AG20443 (cell line): ENCODE results near the gene SLC12A7.

Experiments
- DNase-seq: peaks from one replicate; pipeline ENCODE4 v3.0.0; 2012; ENCODE audit warnings: low spot score, mixed read lengths

Gene SLC12A7

DNA sequence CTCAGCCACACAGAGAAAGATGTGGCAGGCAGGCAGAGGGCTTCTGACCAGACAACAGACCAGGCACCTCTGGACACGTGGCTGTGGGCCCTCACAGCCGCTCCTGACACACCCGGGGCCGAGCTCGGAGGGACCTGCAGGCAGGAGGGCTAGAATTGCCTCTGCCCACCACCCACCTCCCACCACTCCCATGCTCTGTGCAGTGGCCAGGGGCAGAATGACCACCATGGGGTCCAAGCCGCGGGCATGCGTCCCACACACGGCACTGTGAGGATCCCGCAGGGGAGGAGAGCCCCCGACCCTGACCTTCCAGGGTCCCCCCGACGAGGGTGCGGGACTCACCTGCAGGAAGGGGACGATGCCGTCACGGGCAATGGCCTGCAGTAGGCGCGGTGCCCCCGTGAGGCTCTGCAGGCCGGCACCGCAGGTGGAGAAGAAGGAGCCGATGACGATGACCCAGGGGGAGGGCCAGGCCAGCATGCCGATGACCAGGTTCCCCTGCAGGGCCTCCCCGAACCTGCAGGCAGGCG is 34.3 kb downstream of the SLC12A7 start:
- no peak for DNase-seq

DNA sequence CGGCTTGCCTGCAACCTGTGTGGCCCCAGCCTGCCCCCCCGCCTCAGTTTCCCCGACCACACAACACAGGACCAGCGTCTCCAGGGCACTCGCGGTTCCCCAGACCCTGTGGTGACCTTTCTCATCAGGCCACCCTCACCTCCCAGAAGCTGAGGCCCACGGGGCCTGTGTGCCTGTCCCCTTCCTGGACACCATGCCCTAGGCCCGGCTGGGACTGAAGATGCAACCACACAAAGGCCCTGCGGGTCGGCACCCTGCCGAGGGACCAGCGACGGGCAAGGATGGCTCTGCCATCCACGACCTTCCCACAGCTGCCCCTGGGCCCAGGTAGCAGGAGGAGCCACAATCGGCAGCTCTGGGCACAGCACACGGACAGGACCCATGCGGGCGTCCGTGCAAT is 34.8 kb downstream of the SLC12A7 start:
- no peak for DNase-seq

GRCh38 chr5:1076406-1076805 is 35.5 kb downstream of the SLC12A7 start:
- no peak for DNase-seq

GRCh38 chr5:1075931-1076330 is 35.9 kb downstream of the SLC12A7 start:
- DNase-seq: no peak

DNA sequence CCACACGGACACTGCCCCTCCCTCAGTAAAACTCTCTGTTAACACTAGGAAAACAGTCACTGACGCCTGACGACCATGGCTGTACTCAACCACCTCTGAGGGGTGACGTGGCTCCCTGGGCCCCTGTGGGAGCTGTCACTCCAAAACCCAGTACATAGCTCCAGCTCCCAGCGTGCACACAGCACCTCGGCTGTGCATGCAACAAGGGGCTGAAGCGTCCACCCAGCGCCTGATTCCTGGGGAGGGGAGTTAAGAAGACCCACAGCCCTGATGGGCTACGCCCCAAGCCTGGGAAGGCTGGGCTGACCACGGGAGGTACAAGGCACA is 36.3 kb downstream of the SLC12A7 start:
- DNase-seq: no peak

- no peak for DNase-seq
Observed at GRCh38 chr5:1074816-1075554, 36.9 kb downstream of the SLC12A7 start.

GRCh38 chr5:1074226-1074625 is 37.6 kb downstream of the SLC12A7 start:
- DNase-seq: no peak

DNA sequence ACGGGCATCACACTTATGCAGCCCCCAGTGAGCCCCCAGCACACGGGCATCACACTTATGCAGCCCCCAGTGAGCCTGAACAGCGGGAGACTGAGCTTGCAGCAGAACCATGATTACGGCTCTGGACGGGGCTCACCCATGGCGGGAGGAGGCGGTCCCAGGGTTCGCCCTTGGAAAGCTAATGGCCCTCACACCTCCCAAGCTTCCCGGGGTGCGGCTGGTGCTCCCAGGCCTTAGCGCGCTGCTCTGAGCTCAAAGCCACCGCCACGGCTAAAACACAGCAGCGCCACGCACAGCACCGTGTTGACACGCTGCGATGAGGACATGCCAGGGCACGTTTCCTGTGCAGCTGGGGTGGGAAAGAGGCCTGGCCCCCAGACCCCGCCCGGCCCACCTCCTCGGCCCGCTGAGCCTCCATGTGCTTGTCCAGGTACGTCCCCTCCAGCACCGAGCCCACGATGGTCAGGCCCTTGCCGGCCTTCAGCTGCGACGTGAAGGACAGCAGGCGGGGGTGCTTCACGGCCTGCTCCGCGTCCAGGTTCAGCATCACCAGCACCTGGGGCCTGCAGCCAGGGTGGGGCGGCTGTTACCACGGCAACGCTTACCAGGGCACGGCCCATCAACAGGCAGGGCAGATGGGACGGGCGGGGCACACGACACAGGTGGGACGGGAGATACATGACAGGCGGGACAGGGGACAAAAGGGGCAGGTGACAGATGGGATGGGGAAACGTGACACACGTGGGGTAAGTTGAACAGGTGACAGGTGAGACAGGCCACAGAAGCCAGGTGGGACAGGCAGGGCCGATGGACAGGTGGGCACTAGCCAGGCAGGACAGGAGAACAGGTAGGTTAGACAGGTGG is 38.4 kb downstream of the SLC12A7 start:
- no peak for DNase-seq

DNA sequence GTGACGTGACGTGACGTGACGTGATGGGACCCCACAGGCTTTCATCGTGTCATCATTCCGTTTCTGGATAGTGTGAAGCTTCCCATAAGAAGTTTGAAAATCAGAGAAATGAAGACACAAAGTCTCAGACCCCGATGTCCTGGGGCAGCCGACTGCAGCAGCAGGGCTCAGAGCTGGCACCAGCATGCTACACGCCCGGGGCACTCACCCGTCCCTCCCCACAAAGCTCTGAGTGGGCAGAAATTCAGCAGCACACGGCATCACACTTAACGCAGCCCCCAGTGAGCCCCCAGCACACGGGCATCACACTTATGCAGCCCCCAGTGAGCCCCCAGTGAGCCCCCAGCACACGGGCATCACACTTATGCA is 42.2 kb downstream of the SLC12A7 start:
- no peak for DNase-seq

DNA sequence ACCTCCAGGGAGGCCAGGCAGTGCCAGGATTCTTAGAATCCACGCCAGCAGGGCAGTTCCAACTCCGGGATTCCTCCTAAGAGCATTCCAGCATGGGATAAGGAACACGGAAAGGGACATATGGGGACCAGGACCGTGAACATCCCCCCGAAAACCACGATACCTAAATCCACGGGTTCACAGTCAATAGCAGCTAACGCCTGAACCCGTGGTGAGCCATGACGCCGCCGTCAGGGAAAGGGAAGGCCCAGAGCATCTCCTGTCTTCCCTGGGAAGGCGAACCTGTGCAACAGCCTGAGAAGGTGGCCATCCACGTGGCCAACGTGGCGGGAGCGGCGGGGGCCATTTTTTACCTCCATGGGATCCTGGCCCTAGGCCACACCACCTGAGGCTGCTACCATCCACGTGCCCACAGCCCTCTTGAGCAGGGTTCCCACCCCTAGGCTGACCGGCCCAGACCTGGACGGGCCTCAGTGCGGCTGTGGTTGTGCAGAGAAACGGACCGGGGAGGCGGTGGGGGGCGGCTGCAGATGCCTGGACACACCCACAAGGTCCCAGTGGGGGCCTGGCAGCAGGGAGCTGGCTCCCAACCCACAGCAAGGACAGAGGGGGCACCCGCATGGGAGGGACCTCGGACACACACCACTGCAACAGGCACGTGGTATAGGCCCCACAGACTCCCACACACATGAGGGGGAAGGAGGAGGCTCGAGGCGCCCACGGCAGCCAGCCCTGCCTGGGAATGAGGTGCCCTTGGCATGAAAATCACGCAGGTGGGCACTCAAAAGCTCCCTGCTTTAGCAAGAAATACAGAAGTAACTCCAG is 42.8 kb downstream of the SLC12A7 start:
- no peak for DNase-seq

- DNase-seq: no peak
Observed at GRCh38 chr5:1068204-1068894, 43.5 kb downstream of the SLC12A7 start.

DNA sequence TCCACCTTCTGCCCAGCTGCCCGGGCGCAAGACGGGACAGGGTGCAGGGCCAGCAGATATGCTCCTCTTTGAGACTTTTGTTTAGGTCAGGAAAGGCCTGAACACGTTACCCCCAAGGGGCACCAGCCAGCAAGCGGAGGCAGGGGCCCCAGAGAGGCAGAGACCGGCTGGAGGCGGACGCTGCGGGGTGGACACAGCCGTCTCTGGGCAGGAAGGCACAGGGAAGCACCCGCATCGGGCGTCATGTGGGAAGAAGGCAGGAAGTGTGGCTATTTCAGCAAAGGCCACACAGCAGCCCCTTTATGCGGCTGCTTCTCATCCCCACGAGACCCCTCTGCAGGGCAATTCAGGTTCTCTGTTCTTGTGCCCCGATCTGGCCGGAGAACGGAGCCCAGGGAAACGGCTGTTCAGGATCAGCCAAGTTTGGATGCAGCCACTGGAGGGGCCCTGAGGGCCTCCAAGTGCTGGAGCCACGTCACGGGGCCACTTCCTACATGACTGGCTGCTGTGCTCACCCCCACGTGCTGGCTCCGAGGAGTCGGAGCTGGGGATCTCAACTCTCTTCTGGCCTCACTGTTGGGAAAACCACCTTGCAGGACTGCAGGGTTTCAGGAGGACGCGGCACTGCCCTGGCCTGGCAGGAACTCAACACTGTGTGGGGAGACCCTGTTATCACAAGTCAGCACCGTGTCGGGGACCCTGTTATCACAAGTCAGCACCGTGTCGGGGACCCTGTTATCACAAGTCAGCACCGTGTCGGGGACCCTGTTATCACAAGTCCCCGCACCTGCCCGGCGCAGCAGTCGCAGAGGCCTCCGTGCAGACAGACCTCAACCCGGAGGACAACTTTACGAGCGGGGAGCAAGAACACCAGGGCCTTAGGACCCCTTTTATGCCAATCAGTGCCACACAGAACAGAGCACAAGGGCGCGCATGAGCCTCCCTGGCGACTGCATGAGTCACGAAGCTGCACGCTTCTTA is 44.4 kb downstream of the SLC12A7 start:
- no peak for DNase-seq

DNA sequence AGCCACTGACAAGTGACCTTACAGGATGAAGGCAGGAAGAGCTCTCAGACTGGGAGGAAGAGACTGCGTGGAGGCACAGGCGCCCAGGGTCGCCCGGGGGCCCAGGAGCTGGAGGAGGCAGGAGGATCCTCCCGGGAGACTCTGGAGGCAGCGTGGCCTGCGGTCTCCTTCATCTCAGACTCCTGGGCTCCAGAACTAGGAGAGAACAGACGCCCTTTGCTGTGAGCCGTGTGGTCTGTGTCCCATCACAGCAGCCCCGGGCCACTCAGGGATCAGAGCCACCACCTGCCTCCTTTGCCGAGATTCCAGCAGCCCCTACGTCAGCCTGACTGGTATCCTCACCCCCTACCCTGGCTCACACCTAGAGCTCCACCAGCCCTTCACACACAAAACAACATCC is 45.2 kb downstream of the SLC12A7 start:
- DNase-seq: no peak

GRCh38 chr5:1065891-1066650 is 45.8 kb downstream of the SLC12A7 start:
- no peak for DNase-seq

DNA sequence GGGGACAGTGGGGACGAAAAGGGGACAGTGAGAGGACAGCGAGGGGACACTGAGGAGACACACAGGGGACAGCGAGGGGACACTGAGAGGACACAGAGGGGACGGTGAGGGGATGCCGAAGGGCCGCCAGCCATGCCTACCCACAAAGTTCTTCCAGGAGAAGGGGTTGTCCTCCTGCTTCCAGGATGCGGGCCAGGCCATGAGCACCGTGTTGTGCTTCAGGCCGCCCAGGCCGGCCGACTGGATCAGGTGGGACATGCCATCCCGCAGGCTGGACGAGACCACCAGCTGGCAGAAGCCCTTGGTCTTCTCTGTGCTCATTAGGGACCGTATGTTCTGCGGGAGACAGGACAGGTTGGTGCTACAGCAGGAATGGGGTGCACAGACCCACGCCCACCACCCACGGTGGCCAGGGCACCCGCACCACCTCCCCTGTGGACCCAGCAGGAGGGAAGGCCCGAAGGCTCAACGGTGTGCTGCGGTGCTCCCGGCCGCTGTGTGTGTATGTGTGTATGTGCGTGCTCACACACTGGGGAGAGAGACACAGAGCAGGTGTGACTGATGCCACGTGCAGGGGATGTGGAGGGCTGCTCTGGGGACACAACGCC is 46.6 kb downstream of the SLC12A7 start:
- no peak for DNase-seq

DNA sequence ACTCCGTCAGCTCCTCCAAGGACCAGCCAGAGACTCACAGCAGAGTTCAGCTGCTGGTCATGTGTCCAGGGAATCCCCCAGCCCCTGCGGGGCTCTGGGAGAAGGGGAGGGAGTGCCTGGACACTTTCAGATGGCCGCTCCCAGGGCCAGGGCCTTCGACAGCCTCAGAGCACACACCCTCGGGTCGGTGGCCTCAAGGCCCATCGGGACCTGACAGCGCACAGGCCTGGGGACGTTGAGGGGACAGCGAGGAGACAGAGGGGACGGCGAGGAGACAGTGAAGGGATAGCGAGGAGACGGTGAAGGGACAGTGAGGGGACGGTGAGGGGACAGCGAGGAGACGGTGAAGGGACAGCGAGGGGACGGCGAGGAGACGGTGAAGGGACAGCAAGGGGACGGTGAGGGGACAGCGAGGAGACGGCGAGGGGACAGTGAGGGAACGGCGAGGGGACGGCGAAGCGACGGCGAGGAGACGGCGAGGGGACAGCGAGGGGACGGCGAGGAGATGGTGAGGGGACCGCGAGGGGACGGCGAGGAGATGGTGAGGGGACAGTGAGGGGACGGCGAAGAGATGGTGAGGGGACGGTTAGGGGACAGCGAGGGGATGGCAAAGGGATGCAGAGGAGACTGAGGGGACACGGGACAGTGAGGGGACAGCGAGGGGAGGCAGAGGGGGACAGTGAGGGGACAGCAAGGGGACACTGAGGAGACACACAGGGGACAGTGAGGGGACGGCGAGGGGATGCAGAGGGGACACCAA is 47.3 kb downstream of the SLC12A7 start:
- no peak for DNase-seq

DNA sequence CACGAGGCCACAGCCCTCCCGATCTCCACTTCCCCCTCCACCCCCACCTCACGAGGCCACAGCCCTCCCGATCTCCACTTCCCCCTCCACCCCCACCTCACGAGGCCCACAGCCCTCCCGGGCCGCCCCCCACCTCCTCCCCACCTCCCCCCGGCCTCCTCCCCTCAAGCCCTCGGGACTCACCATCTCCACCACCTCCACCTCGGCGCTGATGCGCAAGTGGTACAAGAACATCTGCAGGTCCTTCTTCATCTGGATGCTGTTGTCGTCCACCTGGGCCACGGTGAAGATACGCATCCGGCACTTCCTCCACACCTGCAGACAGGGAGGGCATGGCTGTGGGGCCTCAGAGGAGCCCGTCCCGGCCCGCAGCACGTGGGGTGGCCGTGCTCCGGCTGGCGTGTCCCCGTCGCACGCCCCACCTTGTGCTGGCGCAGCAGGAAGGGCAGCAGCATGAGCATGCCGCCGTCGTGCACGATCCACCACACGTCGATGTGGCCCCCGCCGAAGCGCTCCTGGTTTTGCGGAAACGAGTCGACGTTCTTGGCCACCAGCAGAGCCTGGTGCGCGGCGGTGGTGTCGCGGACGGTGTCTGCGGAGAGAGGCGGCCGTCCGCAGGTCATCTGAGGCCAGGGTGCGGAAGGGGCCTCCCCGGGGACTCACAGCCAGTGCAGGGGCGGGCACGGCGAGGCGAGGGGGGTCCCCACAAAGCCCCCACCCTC is 48.0 kb downstream of the SLC12A7 start:
- DNase-seq: no peak
